Astrocyte (in vitro differentiated cells and primary cell): Measurements from ENCODE around the gene ACKR3. TPM values are rescaled to one million over a fixed set of nuclear protein-coding genes. Genes with fewer than 3 reads are reported as not detected.

Source experiments
- DNase-seq: peaks from one replicate; pipeline ENCODE4 v3.0.0-alpha.2; 2010; ENCODE audit warnings: low read depth
- FAIRE-seq: peaks from 2 replicates; lab custom pipeline; 2011; peaks lifted over from hg19 to GRCh38; lab: Jason Lieb, UNC
- H2AFZ ChIP-seq: 2 replicates; pipeline ENCODE4 v1.6.0; 2012; ENCODE audit warnings: low read depth, low read length, inconsistent platforms
- H3K27ac ChIP-seq: 2 replicates; pipeline ENCODE4 v1.5.1; 2011; ENCODE audit warnings: low read depth, low read length, inconsistent platforms
- H3K27me3 ChIP-seq: 2 replicates; pipeline ENCODE4 v1.6.0; 2011; ENCODE audit warnings: low read length, inconsistent platforms; ENCODE audit not compliant: insufficient read depth
- H3K36me3 ChIP-seq: 2 replicates; pipeline ENCODE4 v1.5.1; 2011; ENCODE audit warnings: low read length, inconsistent platforms; ENCODE audit not compliant: insufficient read depth
- H3K4me1 ChIP-seq: 2 replicates; pipeline ENCODE4 v1.5.1; 2011; ENCODE audit warnings: low read length, inconsistent platforms; ENCODE audit not compliant: insufficient read depth
- H3K4me2 ChIP-seq: 2 replicates; pipeline ENCODE4 v1.6.0; 2012; ENCODE audit warnings: low read length, inconsistent platforms
- H3K4me3 ChIP-seq: 2 replicates; pipeline ENCODE4 v1.5.1; 2011; ENCODE audit warnings: low read depth, mild to moderate bottlenecking, low read length, inconsistent platforms; ENCODE audit not compliant: insufficient read depth
- H3K79me2 ChIP-seq: 2 replicates; pipeline ENCODE4 v1.6.0; 2012; ENCODE audit warnings: mild to moderate bottlenecking, low read length, inconsistent platforms; ENCODE audit not compliant: insufficient read depth
- H3K9ac ChIP-seq: 2 replicates; pipeline ENCODE4 v1.6.0; 2012; ENCODE audit warnings: mild to moderate bottlenecking, low read length, inconsistent platforms
- H3K9me3 ChIP-seq: 2 replicates; pipeline ENCODE4 v1.5.1; 2012; ENCODE audit warnings: low read depth, mild to moderate bottlenecking, low read length, inconsistent platforms; ENCODE audit not compliant: insufficient read depth
- H4K20me1 ChIP-seq: 2 replicates; pipeline ENCODE4 v1.6.0; 2012; ENCODE audit warnings: low read length, inconsistent platforms; ENCODE audit not compliant: insufficient read depth
- H3K27ac Mint-ChIP-seq: one replicate; pipeline ENCODE4 v1.8.0; 2021; ENCODE audit warnings: mild to moderate bottlenecking, mixed read lengths; ENCODE audit not compliant: unreplicated experiment
- H3K27me3 Mint-ChIP-seq: one replicate; pipeline ENCODE4 v1.8.0; 2021; ENCODE audit warnings: low read depth, mixed read lengths; ENCODE audit not compliant: unreplicated experiment
- H3K36me3 Mint-ChIP-seq: one replicate; pipeline ENCODE4 v1.8.0; 2021; ENCODE audit warnings: low read depth, mixed read lengths; ENCODE audit not compliant: unreplicated experiment
- H3K4me1 Mint-ChIP-seq: one replicate; pipeline ENCODE4 v1.8.0; 2021; ENCODE audit warnings: low read depth, mixed read lengths; ENCODE audit not compliant: unreplicated experiment
- H3K4me3 Mint-ChIP-seq: one replicate; pipeline ENCODE4 v1.8.0; 2021; ENCODE audit warnings: mild to moderate bottlenecking, moderate library complexity, mixed read lengths; ENCODE audit not compliant: unreplicated experiment
- H3K9me3 Mint-ChIP-seq: one replicate; pipeline ENCODE4 v1.8.0; 2021; ENCODE audit warnings: mild to moderate bottlenecking, mixed read lengths; ENCODE audit not compliant: unreplicated experiment
- EZH2 ChIP-seq: IDR thresholded peaks from 2 replicates; pipeline ENCODE4 v1.6.1; 2012; ENCODE audit warnings: mild to moderate bottlenecking, low read length, inconsistent platforms; ENCODE audit not compliant: insufficient read depth
- total RNA-seq: library from RNA; stranded (reverse); gene quantifications from 2 replicates; pipeline ENCODE4 v1.2.1, GENCODE V29; 2021
- TF ChIP-seq, protein P1 (sequence below): IDR thresholded peaks from 2 replicates; pipeline ENCODE4 v1.5.1; 2011; ENCODE audit warnings: low read depth, mild to moderate bottlenecking, inconsistent platforms, low read length, moderate library complexity; ENCODE audit not compliant: insufficient read depth

Gene ACKR3
- total RNA-seq, 1 donor from 2014 or later: 72.7 TPM

DNA sequence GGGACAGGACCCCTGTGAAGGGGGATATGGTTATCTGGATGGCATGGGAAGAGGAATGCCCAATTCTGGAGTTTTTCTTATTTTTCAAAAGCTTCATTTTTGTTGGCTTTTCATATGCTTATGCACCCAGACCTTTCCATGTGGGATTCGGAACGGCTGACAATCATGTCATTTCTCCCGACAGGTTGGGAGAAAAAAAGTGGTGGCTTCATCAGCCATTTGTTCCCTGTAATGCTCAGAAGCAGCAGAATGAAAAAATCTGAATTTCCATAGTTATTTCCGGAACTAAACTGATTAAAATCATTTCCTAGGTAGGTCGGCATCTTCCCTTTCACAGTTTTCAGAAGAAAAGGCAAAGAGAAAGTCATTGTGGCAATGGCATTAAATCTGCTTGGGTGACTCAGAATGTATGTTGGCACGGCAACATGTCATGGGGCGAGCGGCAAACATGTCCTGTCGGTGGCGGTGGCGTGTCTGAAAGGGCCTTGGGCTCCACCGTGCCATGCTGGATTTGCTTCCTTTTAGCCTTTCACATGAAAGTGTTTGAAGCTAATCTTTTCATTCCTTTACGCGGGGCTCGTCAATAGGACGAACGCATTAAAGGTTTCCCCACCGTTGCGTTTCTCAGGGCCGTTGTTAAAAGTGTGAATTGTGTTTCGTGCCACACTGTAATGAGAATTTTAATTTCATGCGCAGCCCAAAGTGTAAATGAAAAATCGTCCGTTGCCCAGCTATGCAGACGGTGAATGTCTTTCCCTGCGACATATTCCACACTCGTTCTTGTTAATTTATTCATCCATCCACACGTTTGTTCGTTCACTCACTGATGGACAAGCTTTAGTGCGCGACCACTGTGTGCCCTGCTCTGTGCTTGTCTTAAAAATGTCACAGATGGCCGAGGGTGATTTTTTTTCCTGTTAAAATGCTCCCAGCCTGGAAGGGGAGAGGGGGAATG lies 18.5 kb downstream of the ACKR3 start:
- peaks cover 11% of the 10 kb centered on the region for H3K27me3 Mint-ChIP-seq
- H3K9ac ChIP-seq: no peak overlapping the region
- no peaks in the 10 kb centered on the region for H3K9me3 ChIP-seq
- H3K36me3 Mint-ChIP-seq: peaks cover 5% of the 10 kb centered on the region
- DNase-seq (no peak), FAIRE-seq (no peak)
- H3K9me3 Mint-ChIP-seq: peaks cover 5% of the 10 kb centered on the region
- peak overlapping the region; percentile 47 for H2AFZ ChIP-seq
- no peaks in the 10 kb centered on the region for H3K79me2 ChIP-seq
- TF ChIP-seq, protein P1, sequence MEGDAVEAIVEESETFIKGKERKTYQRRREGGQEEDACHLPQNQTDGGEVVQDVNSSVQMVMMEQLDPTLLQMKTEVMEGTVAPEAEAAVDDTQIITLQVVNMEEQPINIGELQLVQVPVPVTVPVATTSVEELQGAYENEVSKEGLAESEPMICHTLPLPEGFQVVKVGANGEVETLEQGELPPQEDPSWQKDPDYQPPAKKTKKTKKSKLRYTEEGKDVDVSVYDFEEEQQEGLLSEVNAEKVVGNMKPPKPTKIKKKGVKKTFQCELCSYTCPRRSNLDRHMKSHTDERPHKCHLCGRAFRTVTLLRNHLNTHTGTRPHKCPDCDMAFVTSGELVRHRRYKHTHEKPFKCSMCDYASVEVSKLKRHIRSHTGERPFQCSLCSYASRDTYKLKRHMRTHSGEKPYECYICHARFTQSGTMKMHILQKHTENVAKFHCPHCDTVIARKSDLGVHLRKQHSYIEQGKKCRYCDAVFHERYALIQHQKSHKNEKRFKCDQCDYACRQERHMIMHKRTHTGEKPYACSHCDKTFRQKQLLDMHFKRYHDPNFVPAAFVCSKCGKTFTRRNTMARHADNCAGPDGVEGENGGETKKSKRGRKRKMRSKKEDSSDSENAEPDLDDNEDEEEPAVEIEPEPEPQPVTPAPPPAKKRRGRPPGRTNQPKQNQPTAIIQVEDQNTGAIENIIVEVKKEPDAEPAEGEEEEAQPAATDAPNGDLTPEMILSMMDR: no peak
- no peak for TF ChIP-seq EZH2
- no peak overlapping the region for H3K27ac ChIP-seq
- peaks cover 7% of the 10 kb centered on the region for H3K4me1 ChIP-seq
- no peaks in the 10 kb centered on the region for H3K4me1 Mint-ChIP-seq
- no peaks in the 10 kb centered on the region for H4K20me1 ChIP-seq
- no peaks in the 10 kb centered on the region for H3K36me3 ChIP-seq
- no peak overlapping the region for H3K4me3 Mint-ChIP-seq
- no peak overlapping the region for H3K27ac Mint-ChIP-seq
- H3K27me3 ChIP-seq: no peaks in the 10 kb centered on the region
- H3K4me2 ChIP-seq: peak overlapping the region; percentile 64
- no peak overlapping the region for H3K4me3 ChIP-seq

DNA sequence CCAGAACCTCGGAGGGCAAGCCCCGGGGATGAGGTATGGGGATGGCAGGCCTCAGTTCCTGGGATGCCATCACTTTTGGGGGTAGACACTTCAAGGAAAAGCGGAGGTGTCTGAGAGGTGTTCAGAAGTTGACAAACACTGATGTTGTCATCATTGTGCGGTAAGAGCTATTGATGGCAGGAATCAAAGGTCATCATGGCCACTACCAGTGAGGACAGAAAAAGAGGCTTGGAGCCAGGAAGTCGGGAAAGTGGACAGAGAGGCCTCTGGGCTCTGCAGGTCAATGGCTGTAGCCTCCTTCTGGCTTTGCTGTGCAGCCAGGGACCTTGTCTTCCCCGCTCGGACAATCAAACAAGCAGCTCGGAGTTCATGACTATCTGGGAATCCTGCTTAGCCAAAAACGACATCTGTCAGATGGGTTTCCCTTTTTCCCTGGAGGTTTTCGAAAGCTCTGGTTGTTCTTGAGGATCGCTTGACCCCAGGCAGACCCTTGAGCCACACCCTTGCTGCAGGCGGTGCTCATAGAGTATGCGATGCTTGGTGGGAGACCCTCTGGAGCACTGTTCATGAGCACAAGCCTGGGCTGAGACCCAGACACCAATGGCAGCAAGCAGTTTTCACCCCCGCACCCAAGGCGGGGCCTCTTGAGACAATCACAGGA lies 19.4 kb downstream of the ACKR3 start:
- no peak for DNase-seq
- no peak overlapping the region for H3K27ac ChIP-seq
- peaks cover 2% of the 10 kb centered on the region for H3K9me3 ChIP-seq
- no peak overlapping the region for H3K4me2 ChIP-seq
- Mint-ChIP-seq H3K27me3 (peaks cover 11% of the 10 kb centered on the region), H3K4me3 (no peak overlapping the region), H3K36me3 (peaks cover 2% of the 10 kb centered on the region), H3K9me3 (peaks cover 5% of the 10 kb centered on the region), H3K4me1 (no peaks in the 10 kb centered on the region), H3K27ac (no peak overlapping the region)
- H3K4me1 ChIP-seq: peaks cover 7% of the 10 kb centered on the region
- no peak overlapping the region for H3K9ac ChIP-seq
- no peak for TF ChIP-seq EZH2
- TF ChIP-seq, protein P1: no peak
- no peak overlapping the region for H3K4me3 ChIP-seq
- H3K27me3 ChIP-seq: no peaks in the 10 kb centered on the region
- no peak for FAIRE-seq
- H4K20me1 ChIP-seq: no peaks in the 10 kb centered on the region
- no peaks in the 10 kb centered on the region for H3K79me2 ChIP-seq
- H3K36me3 ChIP-seq: no peaks in the 10 kb centered on the region
- H2AFZ ChIP-seq: no peak overlapping the region

DNA sequence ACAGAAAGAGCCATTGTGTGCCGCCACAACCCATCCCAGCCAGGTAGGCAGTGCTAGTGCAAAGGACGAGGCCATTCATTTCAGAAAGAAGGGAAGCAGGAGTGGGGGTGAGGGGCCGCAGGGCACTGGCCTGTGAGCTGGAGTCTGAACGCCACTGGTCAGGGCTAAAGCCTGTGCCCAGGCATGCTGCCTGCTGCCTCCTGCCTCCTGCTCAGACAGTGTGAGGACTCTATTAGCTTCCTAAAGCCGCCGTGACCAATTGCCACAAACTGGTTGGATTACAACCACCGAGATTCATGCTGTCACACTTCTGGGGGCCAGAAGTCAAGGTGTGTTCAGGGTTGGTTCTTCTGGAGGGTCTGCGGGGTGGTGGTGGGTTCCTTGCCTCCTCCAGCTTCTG lies 21.2 kb downstream of the ACKR3 start:
- Histone ChIP-seq H3K4me3 (no peak overlapping the region), H3K4me2 (no peak overlapping the region), H3K36me3 (no peaks in the 10 kb centered on the region), H3K9me3 (peaks cover 3% of the 10 kb centered on the region), H3K79me2 (no peaks in the 10 kb centered on the region), H3K4me1 (peaks cover 7% of the 10 kb centered on the region), H2AFZ (no peak overlapping the region), H4K20me1 (no peaks in the 10 kb centered on the region), H3K9ac (no peak overlapping the region), H3K27me3 (no peaks in the 10 kb centered on the region), H3K27ac (no peak overlapping the region)
- H3K27me3 Mint-ChIP-seq: peaks cover 11% of the 10 kb centered on the region
- no peaks in the 10 kb centered on the region for H3K4me1 Mint-ChIP-seq
- no peak overlapping the region for H3K27ac Mint-ChIP-seq
- no peaks in the 10 kb centered on the region for H3K36me3 Mint-ChIP-seq
- FAIRE-seq: no peak
- peaks cover 5% of the 10 kb centered on the region for H3K9me3 Mint-ChIP-seq
- TF ChIP-seq, protein P1: no peak
- no peak for TF ChIP-seq EZH2
- no peak overlapping the region for H3K4me3 Mint-ChIP-seq
- DNase-seq: no peak
